Measurements from ENCODE around the gene RCC1.

DNA sequence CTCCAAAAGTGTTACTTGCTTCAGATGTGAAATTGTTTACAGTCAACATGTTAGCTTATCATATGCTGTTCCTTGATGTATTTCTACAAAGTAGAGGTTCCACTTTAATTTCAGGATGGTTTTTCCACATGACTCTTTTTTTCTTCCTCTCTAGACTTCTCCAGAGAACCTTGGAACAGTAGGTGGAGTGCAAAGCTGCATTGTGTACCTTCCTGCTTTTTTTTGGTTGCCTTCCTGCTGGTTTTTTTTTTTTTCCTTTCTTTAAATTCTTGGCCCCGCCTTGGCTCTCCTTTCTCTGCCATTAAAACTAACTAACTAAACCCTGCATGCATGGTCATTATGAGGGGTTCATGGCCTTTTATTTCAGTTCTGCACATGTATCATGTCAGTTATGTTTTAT is 48.2 kb upstream of the RCC1 start:
- TF ChIP-seq CTCF (IDR thresholded peaks at IDR 0.05; ENCODE audit: low read depth, low read length, missing input control) (no peak), RAD21 (IDR thresholded peaks at IDR 0.05) (no peak), GABPA (IDR thresholded peaks at IDR 0.05 in 1 of 2, conservative IDR thresholded peaks at IDR 0.05 in 1 of 2) (no peak), EGR1 (IDR thresholded peaks at IDR 0.05; ENCODE audit: low read depth in 2 of 2) (no peak), TAF1 (conservative IDR thresholded peaks at IDR 0.05) (no peak), REST (IDR thresholded peaks at IDR 0.05) (no peak), YY1 (IDR thresholded peaks at IDR 0.05) (no peak), ATF3 (IDR thresholded peaks at IDR 0.05) (no peak), FOXA1 (IDR thresholded peaks at IDR 0.05) (no peak), RXRA (IDR thresholded peaks at IDR 0.05) (no peak), SP1 (IDR thresholded peaks at IDR 0.05) (no peak)
- TF ChIP-seq, protein P1, sequence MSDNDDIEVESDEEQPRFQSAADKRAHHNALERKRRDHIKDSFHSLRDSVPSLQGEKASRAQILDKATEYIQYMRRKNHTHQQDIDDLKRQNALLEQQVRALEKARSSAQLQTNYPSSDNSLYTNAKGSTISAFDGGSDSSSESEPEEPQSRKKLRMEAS (IDR thresholded peaks at IDR 0.05): no peak

Data from liver (tissue), 3 donors.